CD4-positive, alpha-beta T cell (primary cell): ENCODE results near the gene PRSS53. TPM values are rescaled to one million over a fixed set of nuclear protein-coding genes. Genes with fewer than 3 reads are reported as not detected.

ENCODE experiments used
- ATAC-seq: fragments of 200-7000 bp; cut with Tn5 transposase; one replicate; pipeline ENCODE4 v1.10.0; 2022; ENCODE audit warnings: mild to moderate bottlenecking; ENCODE audit not compliant: poor library complexity
- CTCF ChIA-PET: fragments of 350-600 bp; sonication (Branson Sonifier 250); formaldehyde crosslinking; loops from one replicate; lab custom pipeline; 2021; ENCODE audit warnings: antibody characterized with exemption, inconsistent platforms; lab: Charles Lee
- POLR2A ChIA-PET: fragments of 350-600 bp; sonication (Branson Sonifier 250); formaldehyde crosslinking; loops from one replicate; lab custom pipeline; 2021; ENCODE audit warnings: antibody characterized with exemption, inconsistent platforms; lab: Charles Lee
- DNase-seq, 14 experiments: peaks; one replicate each; pipeline ENCODE4 v3.0.0-alpha.2; 2013 to 2020; ENCODE audit warnings: mixed read lengths in 2 of 14
- H3K27ac ChIP-seq, 2 donors: one replicate each; pipeline versions ENCODE4 v1.5.1 to v1.7.0; 2013; ENCODE audit warnings: low read length in 2 of 2, low read depth in 1 of 2, mild to moderate bottlenecking in 1 of 2
- H3K27me3 ChIP-seq, 2 experiments: 1 replicate in 1 of 2; 2 replicates in 1 of 2; pipeline versions ENCODE4 v1.6.1 to v1.7.0; 2013; ENCODE audit warnings: low read length in 2 of 2, control low read depth in 1 of 2, mild to moderate bottlenecking in 1 of 2, moderate library complexity in 1 of 2; ENCODE audit not compliant: insufficient read depth in 2 of 2, control insufficient read depth in 1 of 2
- H3K36me3 ChIP-seq: one replicate; pipeline ENCODE4 v1.6.1; 2013; ENCODE audit warnings: low read length, control low read depth; ENCODE audit not compliant: insufficient read depth
- H3K4me1 ChIP-seq: one replicate; pipeline ENCODE4 v1.6.1; 2013; ENCODE audit warnings: low read length, control low read depth; ENCODE audit not compliant: insufficient read depth
- H3K4me3 ChIP-seq: one replicate; pipeline ENCODE4 v1.5.1; 2013; ENCODE audit warnings: mild to moderate bottlenecking, low read length, moderate library complexity
- H3K9me3 ChIP-seq, 2 experiments: 1 replicate in 1 of 2; 2 replicates in 1 of 2; pipeline versions ENCODE4 v1.6.1 to v1.7.0; 2013; ENCODE audit warnings: low read length in 2 of 2, mild to moderate bottlenecking in 2 of 2, control low read depth in 1 of 2, moderate library complexity in 1 of 2; ENCODE audit not compliant: control insufficient read depth in 1 of 2, insufficient read depth in 1 of 2
- H3K27ac Mint-ChIP-seq: one replicate; pipeline ENCODE4 v1.8.0; 2020; ENCODE audit warnings: mixed read lengths
- H3K27me3 Mint-ChIP-seq: one replicate; pipeline ENCODE4 v1.8.0; 2021; ENCODE audit warnings: mixed read lengths
- H3K36me3 Mint-ChIP-seq: one replicate; pipeline ENCODE4 v1.8.0; 2021; ENCODE audit warnings: low read depth, mixed read lengths
- H3K4me1 Mint-ChIP-seq: one replicate; pipeline ENCODE4 v1.8.0; 2021; ENCODE audit warnings: low read depth, mixed read lengths
- H3K4me3 Mint-ChIP-seq: one replicate; pipeline ENCODE4 v1.8.0; 2020; ENCODE audit warnings: mild to moderate bottlenecking, mixed read lengths
- H3K9me3 Mint-ChIP-seq: one replicate; pipeline ENCODE4 v1.8.0; 2020; ENCODE audit warnings: mixed read lengths
- intact Hi-C, 2 experiments: fragments of 100-400 bp; cut with DNase I in 1 of 2; cut with micrococcal nuclease in 1 of 2; formaldehyde crosslinking; loops; one replicate each; pipeline versions ENCODE4 v1.15.1 to v1.9.0; 2023 to 2025; cut with DNase I, micrococcal nuclease
- total RNA-seq, 174 experiments: library from RNA in 2 of 174; stranded (reverse) in 2 of 174; gene quantifications; one replicate each; pipeline ENCODE4 v1.2.3 and lab custom pipeline; 2021 to 2026
- TF ChIP-seq, protein P1 (sequence below): fragments of 200-600 bp; IDR thresholded peaks from one replicate; pipeline ENCODE4 v1.8.0; 2022; ENCODE audit warnings: antibody characterized with exemption, mild to moderate bottlenecking

Gene PRSS53
- total RNA-seq, 2 experiments from 2014 or later, result 3.5 to 3.9 TPM

DNA sequence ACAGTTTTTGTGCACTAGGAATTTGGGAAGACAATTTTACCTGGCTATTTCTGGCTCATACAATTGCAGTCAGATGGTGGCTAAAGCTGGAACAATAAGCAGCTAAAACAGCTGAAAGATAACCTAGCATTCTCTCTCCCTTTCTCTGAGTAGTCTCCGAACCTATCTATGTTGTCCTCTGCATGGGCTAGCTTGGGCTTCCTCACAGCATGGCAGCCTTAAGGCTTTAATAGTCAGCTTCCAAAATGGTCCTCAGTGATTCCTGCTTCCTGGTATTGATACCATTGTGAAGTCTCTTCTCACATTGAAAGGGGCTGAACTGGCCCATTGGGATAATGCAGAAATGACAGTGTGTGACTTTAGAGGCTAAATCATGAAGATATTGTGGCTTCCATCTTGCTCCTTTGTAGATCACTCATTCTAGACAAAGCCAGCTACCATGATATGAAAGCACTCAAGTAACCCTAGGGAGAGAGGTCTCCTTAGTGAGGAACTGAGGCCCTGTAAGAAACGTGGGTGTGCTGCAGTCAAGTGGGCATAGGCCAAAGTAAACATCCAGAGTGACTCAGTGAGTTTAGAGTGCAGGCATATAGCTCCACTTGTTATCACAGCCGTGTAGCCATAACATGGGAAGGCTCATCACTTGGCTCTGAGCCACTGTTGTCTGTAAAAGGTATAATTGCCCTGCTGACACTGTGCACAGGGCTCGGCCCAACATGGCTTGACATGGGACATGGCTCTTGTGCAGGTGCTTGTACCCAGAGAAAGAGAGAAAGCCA, 11.3 kb upstream of the PRSS53 start:
- H3K4me3 ChIP-seq, result no peak overlapping the region
- Mint-ChIP-seq H3K27ac (no peak overlapping the region), H3K4me1 (peaks cover 9% of the 10 kb centered on the region), H3K4me3 (no peak overlapping the region), H3K36me3 (peaks cover 3% of the 10 kb centered on the region), H3K27me3 (no peaks in the 10 kb centered on the region), H3K9me3 (no peaks in the 10 kb centered on the region)
- H3K27ac ChIP-seq, result no peak overlapping the region
- intact Hi-C loops, result no loop called here
- no peak for DNase-seq
- H3K4me1 ChIP-seq, result peaks cover 10% of the 10 kb centered on the region
- H3K9me3 ChIP-seq, result no peaks in the 10 kb centered on the region
- POLR2A ChIA-PET, result interaction anchor here (1.0 to 1.7 kb wide), 2 partner anchors 17 to 42 kb away, joined by 3 to 4 read pairs; partner anchors contain the start of gene KAT8
- no peaks in the 10 kb centered on the region for H3K27me3 ChIP-seq
- CTCF ChIA-PET, result interaction anchor here (1.0 kb wide), 1 partner anchor 42 kb away, joined by 4 read pairs; no protein-coding TSS in a partner anchor
- TF ChIP-seq, protein P1, sequence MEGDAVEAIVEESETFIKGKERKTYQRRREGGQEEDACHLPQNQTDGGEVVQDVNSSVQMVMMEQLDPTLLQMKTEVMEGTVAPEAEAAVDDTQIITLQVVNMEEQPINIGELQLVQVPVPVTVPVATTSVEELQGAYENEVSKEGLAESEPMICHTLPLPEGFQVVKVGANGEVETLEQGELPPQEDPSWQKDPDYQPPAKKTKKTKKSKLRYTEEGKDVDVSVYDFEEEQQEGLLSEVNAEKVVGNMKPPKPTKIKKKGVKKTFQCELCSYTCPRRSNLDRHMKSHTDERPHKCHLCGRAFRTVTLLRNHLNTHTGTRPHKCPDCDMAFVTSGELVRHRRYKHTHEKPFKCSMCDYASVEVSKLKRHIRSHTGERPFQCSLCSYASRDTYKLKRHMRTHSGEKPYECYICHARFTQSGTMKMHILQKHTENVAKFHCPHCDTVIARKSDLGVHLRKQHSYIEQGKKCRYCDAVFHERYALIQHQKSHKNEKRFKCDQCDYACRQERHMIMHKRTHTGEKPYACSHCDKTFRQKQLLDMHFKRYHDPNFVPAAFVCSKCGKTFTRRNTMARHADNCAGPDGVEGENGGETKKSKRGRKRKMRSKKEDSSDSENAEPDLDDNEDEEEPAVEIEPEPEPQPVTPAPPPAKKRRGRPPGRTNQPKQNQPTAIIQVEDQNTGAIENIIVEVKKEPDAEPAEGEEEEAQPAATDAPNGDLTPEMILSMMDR, result no peak
- no peak for ATAC-seq
- H3K36me3 ChIP-seq, result no peaks in the 10 kb centered on the region

DNA sequence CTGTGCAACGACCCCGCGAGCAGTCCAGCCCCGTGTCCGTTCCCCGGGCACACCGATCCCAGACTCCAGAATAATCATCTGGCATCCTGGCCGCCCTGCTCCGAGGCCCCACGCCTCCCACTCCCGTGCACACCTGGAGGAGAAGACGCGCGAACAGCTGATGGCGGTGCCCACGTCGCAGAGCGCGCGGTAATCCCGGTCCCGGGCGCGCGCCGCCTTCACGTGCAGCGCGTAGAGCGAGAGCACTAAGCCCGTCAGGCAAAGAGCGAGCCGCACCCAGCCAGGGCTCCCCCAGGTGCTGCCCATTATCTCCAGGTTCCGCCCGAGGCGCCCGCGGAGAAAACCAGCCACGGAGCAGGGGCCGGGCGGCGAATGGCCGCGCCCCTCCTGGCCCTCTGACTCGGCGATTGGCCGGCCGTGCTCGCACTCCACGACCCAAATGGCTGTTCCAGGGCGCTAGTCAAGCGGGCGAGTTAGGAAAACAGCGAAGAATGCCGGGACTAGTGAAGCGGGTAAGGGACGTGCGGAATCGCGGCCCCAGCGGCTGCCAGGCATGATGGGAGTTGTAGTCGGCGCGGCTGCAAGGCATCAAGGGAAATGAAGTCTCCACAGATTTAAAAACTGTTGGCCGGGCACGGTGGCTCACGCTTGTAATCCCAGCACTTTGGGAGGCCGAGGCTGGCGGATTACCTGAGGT, 5.8 kb upstream of the PRSS53 start, which contains the start of gene VKORC1:
Gene VKORC1, minus strand, starts transcription at position 374 of the 697 bp plus-strand sequence. Its CDS starts 68 bp downstream, at position 306.
- peak within 1 kb of the TSS; percentile 84 for H3K27ac ChIP-seq
- H3K9me3 ChIP-seq, result no peaks in the 10 kb centered on the region
- intact Hi-C loops, result loop anchor here (1.0 to 2.0 kb wide), 6 partner anchors 20 to 172 kb away; partner anchors contain the start of genes ZNF646 (in 2 of the 2), ZNF668 (in 2 of the 2) and HSD3B7 (in 1 of the 2)
- Mint-ChIP-seq H3K9me3 (no peaks in the 10 kb centered on the region), H3K27ac (peak within 1 kb of the TSS; percentile 83), H3K36me3 (peaks cover 24% of the 10 kb centered on the region), H3K4me3 (peak within 1 kb of the TSS; percentile 93), H3K4me1 (peaks cover 34% of the 10 kb centered on the region), H3K27me3 (no peaks in the 10 kb centered on the region)
- ChIA-PET POLR2A (interaction anchor here (0.6 to 4.6 kb wide), 6 partner anchors 21 to 365 kb away, joined by 3 to 35 read pairs (median 6); partner anchors contain the start of genes ARMC5, HSD3B7, KAT8 and STX4), CTCF (interaction anchor here (1.0 to 2.8 kb wide), 4 partner anchors 13 to 62 kb away, joined by 3 to 13 read pairs (median 7); partner anchors contain the start of genes BCKDK, ZNF646 and ZNF668)
- TF ChIP-seq, protein P1, result no peak
- DNase-seq, result peak; percentile 75 to 95 (median 82)
- H3K27me3 ChIP-seq, result no peaks in the 10 kb centered on the region
- peaks cover 9% of the 10 kb centered on the region for H3K36me3 ChIP-seq
- H3K4me1 ChIP-seq, result peaks cover 31% of the 10 kb centered on the region
- peak; percentile 90 for ATAC-seq
- peak within 1 kb of the TSS; percentile 82 for H3K4me3 ChIP-seq

DNA sequence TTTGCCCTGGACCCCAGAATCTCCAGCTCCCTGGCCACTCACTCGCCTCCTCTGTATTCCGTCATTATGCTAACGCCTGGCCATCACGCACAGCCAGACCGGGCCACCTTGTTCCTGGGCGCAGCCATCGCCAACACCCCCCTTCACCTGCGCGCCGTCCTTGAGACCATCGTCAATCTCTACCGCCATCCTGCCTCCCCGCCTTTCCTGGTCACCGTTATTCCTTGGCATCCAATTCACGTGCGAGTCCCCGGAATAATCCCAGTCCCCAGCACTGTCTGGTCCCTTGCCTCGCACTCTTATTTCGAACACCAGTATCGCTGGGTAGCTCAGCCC, 5.3 kb upstream of the PRSS53 start:
- Mint-ChIP-seq H3K9me3 (no peaks in the 10 kb centered on the region), H3K4me3 (peak overlapping the region; percentile 93), H3K4me1 (peaks cover 34% of the 10 kb centered on the region), H3K27me3 (no peaks in the 10 kb centered on the region), H3K36me3 (peaks cover 26% of the 10 kb centered on the region), H3K27ac (peak overlapping the region; percentile 83)
- Histone ChIP-seq H3K4me1 (peaks cover 31% of the 10 kb centered on the region), H3K4me3 (peak overlapping the region; percentile 82), H3K9me3 (no peaks in the 10 kb centered on the region), H3K27me3 (no peaks in the 10 kb centered on the region), H3K36me3 (peaks cover 9% of the 10 kb centered on the region), H3K27ac (peak overlapping the region; percentile 84)
- ChIA-PET CTCF (interaction anchor here (0.6 to 2.8 kb wide), 3 partner anchors 14 to 302 kb away, joined by 3 to 13 read pairs (median 4); partner anchors contain the start of gene BCKDK), POLR2A (interaction anchor here (0.6 to 4.6 kb wide), 6 partner anchors 20 to 365 kb away, joined by 3 to 35 read pairs (median 6); partner anchors contain the start of genes ARMC5, HSD3B7, KAT8 and STX4)
- no peak for ATAC-seq
- TF ChIP-seq, protein P1, result no peak
- intact Hi-C loops, result loop anchor here (1.0 to 2.0 kb wide), 5 partner anchors 19 to 172 kb away; partner anchors contain the start of genes ZNF646 (in 2 of the 2), ZNF668 (in 2 of the 2) and HSD3B7 (in 1 of the 2)
- no peak for DNase-seq
